HEK293 (cell line): ENCODE results near the gene BMP2K.

Source experiments
- CTCF ChIA-PET: fragments of 350-600 bp; formaldehyde crosslinking; extraction: SDS; loops from one replicate; lab custom pipeline; 2021; ENCODE audit warnings: antibody characterized with exemption; lab: Yijun Ruan, JAX
- POLR2A ChIA-PET: fragments of 300-600 bp; formaldehyde crosslinking; extraction: SDS; loops from one replicate; lab custom pipeline; 2020; ENCODE audit warnings: antibody characterized with exemption, inconsistent platforms; lab: Yijun Ruan, JAX
- H3K27ac ChIP-seq: fragments of 200-500 bp; sonication (Bioruptor generic); 2 replicates; pipeline ENCODE4 v1.5.1; 2014; ENCODE audit warnings: low read depth, low read length, control low read depth, inconsistent platforms; ENCODE audit errors: extremely low read depth
- H3K36me3 ChIP-seq, 2 experiments: fragments of 200-500 bp in 1 of 2; sonication (Bioruptor generic) in 1 of 2; 1 replicate in 1 of 2; 2 replicates in 1 of 2; pipeline ENCODE4 v1.5.1; 2014 to 2017; ENCODE audit warnings: inconsistent platforms in 2 of 2, low read length in 2 of 2; ENCODE audit not compliant: control insufficient read depth in 2 of 2, insufficient read depth in 1 of 2
- H3K4me1 ChIP-seq: fragments of 200-500 bp; sonication (Bioruptor generic); 2 replicates; pipeline ENCODE4 v1.5.1; 2014; ENCODE audit warnings: mild to moderate bottlenecking, low read length, inconsistent platforms; ENCODE audit not compliant: control insufficient read depth, insufficient read depth
- H3K4me3 ChIP-seq: 2 replicates; pipeline ENCODE4 v1.5.1; 2011; ENCODE audit warnings: low read depth, mild to moderate bottlenecking, control low read depth, low read length, moderate library complexity
- H3K9me3 ChIP-seq: fragments of 200-500 bp; sonication (Bioruptor generic); 2 replicates; pipeline ENCODE4 v1.5.1; 2014; ENCODE audit warnings: low read depth, low read length, inconsistent platforms; ENCODE audit not compliant: control insufficient read depth, insufficient read depth
- KLF7 ChIP-seq: fragments of 450-650 bp; formaldehyde crosslinking; IDR thresholded peaks from 2 replicates; pipeline ENCODE4 v1.5.1; 2016; ENCODE audit warnings: missing biosample characterization, missing genetic modification characterization, borderline replicate concordance
- PRDM4 ChIP-seq: fragments of 450-650 bp; formaldehyde crosslinking; IDR thresholded peaks from 2 replicates; pipeline ENCODE4 v1.5.1; 2017; ENCODE audit warnings: missing biosample characterization, missing genetic modification characterization
- SP7 ChIP-seq: fragments of 450-650 bp; formaldehyde crosslinking; IDR thresholded peaks from 2 replicates; pipeline ENCODE4 v1.5.1; 2016; ENCODE audit warnings: missing biosample characterization, missing genetic modification characterization
- ZBTB1 ChIP-seq: fragments of 450-650 bp; formaldehyde crosslinking; IDR thresholded peaks from 2 replicates; pipeline ENCODE4 v1.5.1; 2016; ENCODE audit warnings: missing biosample characterization, missing genetic modification characterization
- ZBTB21 ChIP-seq: fragments of 450-650 bp; formaldehyde crosslinking; IDR thresholded peaks from 2 replicates; pipeline ENCODE4 v1.5.1; 2017; ENCODE audit warnings: missing biosample characterization, missing genetic modification characterization
- ZBTB8A ChIP-seq: fragments of 450-650 bp; formaldehyde crosslinking; IDR thresholded peaks from 2 replicates; pipeline ENCODE4 v1.5.1; 2016; ENCODE audit warnings: missing biosample characterization, missing genetic modification characterization
- ZIC2 ChIP-seq: fragments of 450-650 bp; formaldehyde crosslinking; IDR thresholded peaks from 2 replicates; pipeline ENCODE4 v1.5.1; 2016; ENCODE audit warnings: missing biosample characterization, missing genetic modification characterization
- ZNF239 ChIP-seq: fragments of 450-650 bp; formaldehyde crosslinking; IDR thresholded peaks from 2 replicates; pipeline ENCODE4 v1.5.1; 2016; ENCODE audit warnings: missing biosample characterization, missing genetic modification characterization
- ZNF248 ChIP-seq: fragments of 450-650 bp; formaldehyde crosslinking; IDR thresholded peaks from 2 replicates; pipeline ENCODE4 v1.5.1; 2017; ENCODE audit warnings: missing biosample characterization, missing genetic modification characterization
- ZNF341 ChIP-seq: fragments of 450-650 bp; formaldehyde crosslinking; IDR thresholded peaks from 2 replicates; pipeline ENCODE4; 2016; ENCODE audit warnings: low read depth, missing biosample characterization, missing genetic modification characterization
- ZNF350 ChIP-seq: fragments of 450-650 bp; formaldehyde crosslinking; IDR thresholded peaks from 2 replicates; pipeline ENCODE4 v1.5.0; 2017; ENCODE audit warnings: missing biosample characterization, mild to moderate bottlenecking, missing genetic modification characterization
- ZNF404 ChIP-seq: fragments of 450-650 bp; formaldehyde crosslinking; IDR thresholded peaks from 2 replicates; pipeline ENCODE4 v1.5.1; 2017; ENCODE audit warnings: missing biosample characterization, missing genetic modification characterization
- ZNF426 ChIP-seq: fragments of 450-650 bp; formaldehyde crosslinking; IDR thresholded peaks from 2 replicates; pipeline ENCODE4 v1.5.1; 2017; ENCODE audit warnings: missing biosample characterization, missing genetic modification characterization, mild to moderate bottlenecking, inconsistent platforms, moderate library complexity
- ZNF580 ChIP-seq: fragments of 450-650 bp; formaldehyde crosslinking; IDR thresholded peaks from 2 replicates; pipeline ENCODE4 v1.5.1; 2016; ENCODE audit warnings: missing biosample characterization, missing genetic modification characterization
- ZNF664 ChIP-seq: fragments of 450-650 bp; formaldehyde crosslinking; IDR thresholded peaks from 2 replicates; pipeline ENCODE4 v1.5.1; 2016; ENCODE audit warnings: missing biosample characterization, missing genetic modification characterization
- ZNF830 ChIP-seq: fragments of 450-650 bp; IDR thresholded peaks from 2 replicates; pipeline ENCODE4 v1.5.0; 2018; ENCODE audit warnings: missing biosample characterization, missing genetic modification characterization, low read depth, mild to moderate bottlenecking, moderate library complexity
- TF ChIP-seq, protein P1 (sequence below): fragments of 450-650 bp; formaldehyde crosslinking; IDR thresholded peaks from 2 replicates; pipeline ENCODE4 v1.5.1; 2017; ENCODE audit warnings: missing biosample characterization, missing genetic modification characterization
- TF ChIP-seq, protein P2 (sequence below): fragments of 450-650 bp; IDR thresholded peaks from 2 replicates; pipeline ENCODE4 v1.5.1; 2018; ENCODE audit warnings: missing biosample characterization, missing genetic modification characterization

BMP2K gene

GRCh38 chr4:78784236-78784865 is 8.2 kb downstream of the BMP2K start:
- no peaks in the 10 kb centered on the region for H3K36me3 ChIP-seq
- CTCF ChIA-PET: no interaction called here
- H3K9me3 ChIP-seq: no peaks in the 10 kb centered on the region
- no peak overlapping the region for H3K4me3 ChIP-seq
- H3K27ac ChIP-seq: no peak overlapping the region
- no peaks in the 10 kb centered on the region for H3K4me1 ChIP-seq
- peak; percentile 49 for TF ChIP-seq SP7 (tag by site-specific recombination)
- TF ChIP-seq PRDM4: peak; percentile 60; the same call in 1 of the 2 replicates
- no peak for TF ChIP-seq ZNF580 (tag by site-specific recombination)
- TF ChIP-seq, all 188 proteins: peak for 2
- POLR2A ChIA-PET: interaction anchor here (0.6 to 0.7 kb wide), 2 partner anchors 16 to 181 kb away, joined by 3 to 5 read pairs; no protein-coding TSS in a partner anchor

DNA sequence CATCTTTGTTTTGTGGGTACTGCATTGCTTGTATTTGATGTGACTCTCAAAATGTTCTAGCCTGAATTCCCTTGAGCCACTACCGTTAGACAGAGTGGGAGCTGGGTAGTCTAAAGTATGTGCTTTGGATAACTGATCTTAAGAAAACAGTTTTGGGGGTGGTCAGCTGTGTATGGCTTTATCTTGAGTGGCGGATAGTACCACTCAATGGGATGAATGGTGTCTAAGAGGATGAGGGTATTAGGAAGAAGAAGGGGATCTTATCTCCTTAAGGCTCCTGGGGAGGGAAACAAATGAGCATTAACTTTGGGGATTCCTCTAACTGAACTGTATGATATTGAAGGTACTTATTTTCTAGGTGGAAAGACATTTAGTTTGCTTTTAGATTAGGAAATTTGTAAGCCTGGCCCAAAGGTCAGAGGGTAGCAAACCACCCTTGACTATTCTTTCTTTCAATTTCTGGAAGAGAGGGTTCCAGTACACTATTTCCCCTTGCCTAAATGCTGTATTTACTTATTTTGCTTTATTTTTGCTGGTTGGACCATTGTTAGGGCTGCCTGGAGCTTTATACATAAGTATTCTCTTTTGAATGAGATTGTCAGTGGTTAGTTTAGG is 11.3 kb downstream of the BMP2K start:
- no peak overlapping the region for H3K27ac ChIP-seq
- H3K4me3 ChIP-seq: no peak overlapping the region
- TF ChIP-seq ZBTB1 (tag by site-specific recombination) (no peak), ZNF664 (tag by site-specific recombination) (no peak), ZNF248 (tag by site-specific recombination) (no peak), ZNF350 (tag by site-specific recombination) (no peak), ZNF426 (no peak), ZIC2 (tag by site-specific recombination) (no peak), ZNF580 (tag by site-specific recombination) (no peak), ZNF341 (tag by site-specific recombination) (no peak), ZNF239 (no peak), ZNF830 (tag by site-specific recombination) (no peak), ZNF404 (tag by site-specific recombination) (no peak), KLF7 (tag by site-specific recombination) (no peak), ZBTB8A (no peak), ZBTB21 (tag by site-specific recombination) (no peak)
- TF ChIP-seq, protein P1, sequence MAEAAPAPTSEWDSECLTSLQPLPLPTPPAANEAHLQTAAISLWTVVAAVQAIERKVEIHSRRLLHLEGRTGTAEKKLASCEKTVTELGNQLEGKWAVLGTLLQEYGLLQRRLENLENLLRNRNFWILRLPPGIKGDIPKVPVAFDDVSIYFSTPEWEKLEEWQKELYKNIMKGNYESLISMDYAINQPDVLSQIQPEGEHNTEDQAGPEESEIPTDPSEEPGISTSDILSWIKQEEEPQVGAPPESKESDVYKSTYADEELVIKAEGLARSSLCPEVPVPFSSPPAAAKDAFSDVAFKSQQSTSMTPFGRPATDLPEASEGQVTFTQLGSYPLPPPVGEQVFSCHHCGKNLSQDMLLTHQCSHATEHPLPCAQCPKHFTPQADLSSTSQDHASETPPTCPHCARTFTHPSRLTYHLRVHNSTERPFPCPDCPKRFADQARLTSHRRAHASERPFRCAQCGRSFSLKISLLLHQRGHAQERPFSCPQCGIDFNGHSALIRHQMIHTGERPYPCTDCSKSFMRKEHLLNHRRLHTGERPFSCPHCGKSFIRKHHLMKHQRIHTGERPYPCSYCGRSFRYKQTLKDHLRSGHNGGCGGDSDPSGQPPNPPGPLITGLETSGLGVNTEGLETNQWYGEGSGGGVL: no peak
- TF ChIP-seq, protein P2, sequence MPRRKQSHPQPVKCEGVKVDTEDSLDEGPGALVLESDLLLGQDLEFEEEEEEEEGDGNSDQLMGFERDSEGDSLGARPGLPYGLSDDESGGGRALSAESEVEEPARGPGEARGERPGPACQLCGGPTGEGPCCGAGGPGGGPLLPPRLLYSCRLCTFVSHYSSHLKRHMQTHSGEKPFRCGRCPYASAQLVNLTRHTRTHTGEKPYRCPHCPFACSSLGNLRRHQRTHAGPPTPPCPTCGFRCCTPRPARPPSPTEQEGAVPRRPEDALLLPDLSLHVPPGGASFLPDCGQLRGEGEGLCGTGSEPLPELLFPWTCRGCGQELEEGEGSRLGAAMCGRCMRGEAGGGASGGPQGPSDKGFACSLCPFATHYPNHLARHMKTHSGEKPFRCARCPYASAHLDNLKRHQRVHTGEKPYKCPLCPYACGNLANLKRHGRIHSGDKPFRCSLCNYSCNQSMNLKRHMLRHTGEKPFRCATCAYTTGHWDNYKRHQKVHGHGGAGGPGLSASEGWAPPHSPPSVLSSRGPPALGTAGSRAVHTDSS (tag by site-specific recombination): no peak
- no peaks in the 10 kb centered on the region for H3K9me3 ChIP-seq
- no peaks in the 10 kb centered on the region for H3K4me1 ChIP-seq
- ChIA-PET POLR2A (no interaction called here), CTCF (no interaction called here)
- no peaks in the 10 kb centered on the region for H3K36me3 ChIP-seq
